NCI-H748 (cell line): ENCODE data around the gene RPS6KA2.
"Not testable (repeated sequence)": the region's sequence is repeated elsewhere in the genome, so short reads cannot be mapped to it uniquely, and the experiment has no call there.

Source experiments
- DNase-seq: peaks from one replicate; lab custom pipeline; 2025; ENCODE audit not compliant: unreplicated experiment; lab: John Stamatoyannopoulos, UW

RPS6KA2 gene

GRCh38 chr6:166558156-166559005 is 68.7 kb downstream of the RPS6KA2 start:
- DNase-seq = no peak

GRCh38 chr6:166556863-166557322 is 70.2 kb downstream of the RPS6KA2 start:
- peak; percentile 43 for DNase-seq

GRCh38 chr6:166556336-166556735 is 70.7 kb downstream of the RPS6KA2 start:
- no peak for DNase-seq

GRCh38 chr6:166555086-166555485 is 72.0 kb downstream of the RPS6KA2 start:
- DNase-seq = no peak

- no peak for DNase-seq
Observed at GRCh38 chr6:166554316-166554715, 72.7 kb downstream of the RPS6KA2 start.

GRCh38 chr6:166553563-166554271 is 73.3 kb downstream of the RPS6KA2 start:
- no peak for DNase-seq

GRCh38 chr6:166552600-166552999 is 74.5 kb downstream of the RPS6KA2 start:
- no peak for DNase-seq

- no peak for DNase-seq
Observed at GRCh38 chr6:166551754-166552495, 75.1 kb downstream of the RPS6KA2 start.

- no peak for DNase-seq
Observed at GRCh38 chr6:166546653-166547052, 80.4 kb downstream of the RPS6KA2 start.

GRCh38 chr6:166545156-166546034 is 81.7 kb downstream of the RPS6KA2 start:
- DNase-seq = no peak

- no peak for DNase-seq
Observed at GRCh38 chr6:166544296-166544605, 82.8 kb downstream of the RPS6KA2 start.

GRCh38 chr6:166543603-166544295 is 83.3 kb downstream of the RPS6KA2 start:
- DNase-seq = no peak

- no peak for DNase-seq
Observed at GRCh38 chr6:166542580-166542912, 84.5 kb downstream of the RPS6KA2 start.

GRCh38 chr6:166541876-166542579 is 85.0 kb downstream of the RPS6KA2 start:
- DNase-seq = no peak

GRCh38 chr6:166541366-166541765 is 85.7 kb downstream of the RPS6KA2 start:
- no peak for DNase-seq

- no peak for DNase-seq
Observed at GRCh38 chr6:166540631-166541331, 86.3 kb downstream of the RPS6KA2 start.

GRCh38 chr6:166539543-166539942 is 87.5 kb downstream of the RPS6KA2 start:
- no peak for DNase-seq

- DNase-seq = not testable (repeated sequence)
Observed at GRCh38 chr6:166539011-166539385, 88.1 kb downstream of the RPS6KA2 start.
